Esophagus muscularis mucosa (tissue), 4 donors: ENCODE data around the gene GLE1. TPM values are rescaled to one million over a fixed set of nuclear protein-coding genes. Genes with fewer than 3 reads are reported as not detected.

ENCODE experiments used
- DNase-seq: peaks from one replicate; pipeline ENCODE4 v3.0.0-alpha.2; 2017; ENCODE audit errors: extremely low spot score
- H3K27ac ChIP-seq, 4 donors: fragments of 200-600 bp; sonication (generic); replicated peaks in 1 of 4; 1 replicate in 3 of 4; 2 replicates in 1 of 4; pipeline ENCODE4 v1.5.1; 2016 to 2019; ENCODE audit warnings: mild to moderate bottlenecking in 1 of 4
- H3K27me3 ChIP-seq, 4 donors: fragments of 200-600 bp; sonication (generic); one replicate each; pipeline versions ENCODE4 v1.5.1 to v1.6.0; 2016 to 2019
- H3K36me3 ChIP-seq, 4 donors: fragments of 200-600 bp; sonication (generic); one replicate each; pipeline ENCODE4 v1.5.1; 2016 to 2019
- H3K4me1 ChIP-seq, 4 donors: fragments of 200-600 bp; sonication (generic); one replicate each; pipeline ENCODE4 v1.5.1; 2016 to 2019
- H3K4me3 ChIP-seq, 4 donors: fragments of 200-600 bp; sonication (generic); 1 replicate in 2 of 4; 2 replicates in 2 of 4; pipeline ENCODE4 v1.5.1; 2016 to 2019; ENCODE audit warnings: mild to moderate bottlenecking in 4 of 4, moderate library complexity in 1 of 4
- H3K9me3 ChIP-seq, 4 donors: fragments of 200-600 bp; sonication (generic); 1 replicate in 3 of 4; 2 replicates in 1 of 4; pipeline ENCODE4 v1.5.1; 2016 to 2019
- CTCF ChIP-seq, 3 experiments: fragments of 200-600 bp in 2 of 3; fragments of 450-650 bp in 1 of 3; sonication (generic) in 2 of 3; IDR thresholded peaks; one replicate each; pipeline ENCODE4 v1.5.1; 2017 to 2019; ENCODE audit warnings: antibody characterized with exemption in 3 of 3, mild to moderate bottlenecking in 2 of 3, moderate library complexity in 1 of 3
- EP300 ChIP-seq: sonication (generic); formaldehyde crosslinking; IDR thresholded peaks from one replicate; pipeline ENCODE4 v1.6.1; 2017; ENCODE audit warnings: antibody characterized with exemption
- POLR2A ChIP-seq: fragments of 450-650 bp; IDR thresholded peaks from one replicate; pipeline ENCODE4 v1.6.1; 2017; ENCODE audit warnings: antibody characterized with exemption, moderate library complexity, mild to moderate bottlenecking, low read depth
- POLR2AphosphoS5 ChIP-seq, 2 donors: sonication (generic); formaldehyde crosslinking; IDR thresholded peaks; one replicate each; pipeline ENCODE4 v1.6.1; 2017; ENCODE audit warnings: antibody characterized with exemption in 2 of 2
- WGBS: methylation state at CpG from one replicate; pipeline ENCODE4 v1.1.5; 2018; 5-methylcytosine and 5-hydroxymethylcytosine counted together
- intact Hi-C: fragments of 100-400 bp; cut with DNase I; formaldehyde crosslinking; loops from one replicate; pipeline ENCODE4 v1.15.1; 2023
- total RNA-seq, 4 donors: library from RNA; depleted of rRNA; stranded (reverse); fragments of >200 nt; gene quantifications; one replicate each; pipeline versions ENCODE4 v1.1.0 to v1.2.1, GENCODE V29; 2016

Gene GLE1
- total RNA-seq, 4 donors from 2014 or later, result 18.3 to 27.8 (median 20.5) TPM

DNA sequence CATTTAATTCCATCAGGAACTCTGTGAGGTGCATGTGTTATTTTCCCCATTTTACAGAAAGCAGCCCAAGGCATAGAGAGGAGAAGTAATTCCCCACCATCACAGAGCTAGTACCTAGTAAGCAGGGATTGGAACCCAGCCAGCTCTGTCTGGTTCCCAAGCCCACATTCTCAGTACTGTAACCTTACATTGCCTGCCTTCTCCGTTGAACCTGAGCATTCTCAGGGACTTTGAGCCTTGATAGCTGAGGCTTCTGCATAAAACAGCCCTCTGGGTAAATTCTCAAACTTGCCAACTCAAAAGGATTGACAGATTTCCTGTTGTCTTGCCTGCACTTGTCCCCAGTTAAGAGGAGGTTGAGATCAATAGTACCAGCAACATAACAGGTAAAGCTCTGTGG is 9.2 kb upstream of the GLE1 start:
- TF ChIP-seq CTCF (IDR thresholded peaks at IDR 0.05) (no peak), POLR2AphosphoS5 (IDR thresholded peaks at IDR 0.05) (no peak), EP300 (no peak), POLR2A (no peak)
- Histone ChIP-seq H3K27me3 (no peaks in the 10 kb centered on the region), H3K4me3 (no peak overlapping the region), H3K4me1 (peaks cover 10 to 20% (median 15%) of the 10 kb centered on the region in 4 donors), H3K36me3 (peaks cover 9 to 98% (median 74%) of the 10 kb centered on the region in 4 donors), H3K9me3 (no peaks in the 10 kb centered on the region), H3K27ac (no peak overlapping the region)
- 50% methylated on average over 1 of the region's 1 CpG for WGBS
- DNase-seq, result no peak
- intact Hi-C loops, result no loop called here

DNA sequence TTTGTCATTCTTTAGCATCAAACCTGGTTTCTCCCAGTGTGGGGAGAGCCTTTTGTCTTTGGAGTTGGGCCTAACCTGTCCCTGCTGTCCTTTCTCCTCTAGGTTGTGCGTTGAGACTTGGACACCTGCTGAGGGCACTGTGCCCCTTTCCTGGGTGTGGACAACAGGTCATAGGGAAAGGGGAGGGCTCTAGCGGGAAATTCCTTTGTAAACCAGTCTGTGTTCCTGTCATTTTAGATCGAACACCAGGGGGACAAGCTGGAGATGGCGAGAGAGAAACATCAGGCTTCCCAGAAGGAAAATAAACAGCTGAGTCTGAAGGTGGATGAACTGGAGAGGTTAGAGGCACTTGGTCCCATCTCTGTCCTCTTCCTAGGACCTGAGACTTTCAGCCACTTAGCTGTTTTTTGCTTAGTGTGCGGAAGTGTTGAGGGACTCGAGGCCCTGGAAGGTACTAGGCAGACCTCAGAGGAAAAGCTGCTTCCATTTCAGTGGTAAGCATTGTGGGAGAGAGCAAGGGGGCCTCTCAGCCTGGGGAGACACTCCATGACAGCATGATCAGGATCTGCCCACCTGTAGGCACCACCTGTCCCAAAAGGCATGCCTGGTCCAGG is 8.6 kb upstream of the GLE1 start:
- no peak overlapping the region for H3K27ac ChIP-seq
- H3K9me3 ChIP-seq, result no peaks in the 10 kb centered on the region
- no peak for TF ChIP-seq POLR2A
- no peak for TF ChIP-seq CTCF (IDR thresholded peaks at IDR 0.05)
- TF ChIP-seq EP300, result no peak
- no peak for TF ChIP-seq POLR2AphosphoS5 (IDR thresholded peaks at IDR 0.05)
- H3K36me3 ChIP-seq, result peaks cover 9 to 98% (median 79%) of the 10 kb centered on the region in 4 donors
- no peaks in the 10 kb centered on the region for H3K27me3 ChIP-seq
- 77% methylated on average over 4 of the region's 6 CpGs for WGBS
- H3K4me1 ChIP-seq, result peaks cover 10 to 20% (median 15%) of the 10 kb centered on the region in 4 donors
- intact Hi-C loops, result no loop called here
- no peak overlapping the region for H3K4me3 ChIP-seq
- DNase-seq, result no peak

DNA sequence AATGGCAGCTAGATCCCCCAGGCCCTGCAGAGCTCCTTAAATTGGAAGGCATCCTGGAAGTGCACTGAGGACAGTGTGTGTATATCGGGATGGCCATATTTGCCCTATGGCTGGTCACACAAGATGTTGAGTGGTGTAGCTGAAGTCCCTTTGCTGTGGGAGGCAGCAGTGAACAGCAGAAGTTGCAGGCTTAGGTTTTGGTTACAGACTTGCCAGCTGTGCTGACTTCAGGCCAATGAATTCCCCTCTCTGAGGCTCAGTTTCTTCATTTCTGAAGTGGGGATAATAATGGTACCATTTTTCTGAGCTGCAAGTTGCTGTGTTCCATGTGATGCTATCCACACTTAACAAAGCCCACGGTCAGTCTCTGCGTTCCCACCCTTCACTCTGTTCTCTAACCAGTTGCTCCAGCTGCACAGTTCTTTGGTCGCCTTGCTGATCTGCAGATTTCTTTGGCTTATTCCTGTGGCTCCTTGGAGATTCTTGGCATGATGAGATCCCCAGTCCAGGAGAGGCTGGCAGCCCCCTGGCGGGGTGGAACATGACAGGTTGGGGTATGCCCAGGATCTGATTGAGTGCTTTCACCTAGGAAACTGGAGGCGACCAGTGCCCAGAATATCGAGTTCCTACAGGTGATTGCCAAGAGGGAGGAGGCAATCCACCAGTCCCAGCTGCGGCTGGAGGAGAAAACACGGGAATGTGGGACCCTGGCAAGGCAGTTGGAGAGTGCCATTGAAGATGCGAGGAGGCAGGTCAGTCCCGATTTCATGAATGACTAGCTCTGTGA is 6.5 kb upstream of the GLE1 start:
- 97% methylated on average over 11 of the region's 11 CpGs for WGBS
- no peaks in the 10 kb centered on the region for H3K9me3 ChIP-seq
- H3K27me3 ChIP-seq, result no peaks in the 10 kb centered on the region
- no peak overlapping the region for H3K27ac ChIP-seq
- H3K36me3 ChIP-seq, result peaks cover 7 to 85% (median 71%) of the 10 kb centered on the region in 4 donors
- no peak for DNase-seq
- H3K4me3 ChIP-seq, result no peak overlapping the region
- TF ChIP-seq EP300 (no peak), POLR2AphosphoS5 (IDR thresholded peaks at IDR 0.05) (no peak), CTCF (IDR thresholded peaks at IDR 0.05) (no peak), POLR2A (no peak)
- peaks cover 10 to 20% (median 15%) of the 10 kb centered on the region in 4 donors for H3K4me1 ChIP-seq
- intact Hi-C loops, result no loop called here

- no peak for TF ChIP-seq EP300
- no peak for TF ChIP-seq POLR2A
- no peak for TF ChIP-seq CTCF (IDR thresholded peaks at IDR 0.05)
- TF ChIP-seq POLR2AphosphoS5 (IDR thresholded peaks at IDR 0.05), result no peak
These were observed 5.6 kb upstream of the GLE1 start for GRCh38 chr9:128498911-128499310.

More at GRCh38 chr9:128498911-128499310, 5.6 kb upstream of the GLE1 start:
- Histone ChIP-seq H3K9me3 (no peaks in the 10 kb centered on the region), H3K27me3 (no peaks in the 10 kb centered on the region), H3K36me3 (peaks cover 5 to 76% (median 67%) of the 10 kb centered on the region in 4 donors), H3K4me3 (no peak overlapping the region), H3K4me1 (peaks cover 14 to 19% (median 18%) of the 10 kb centered on the region in 4 donors), H3K27ac (no peak overlapping the region)
- intact Hi-C loops, result no loop called here
- WGBS, result 95% methylated on average over 9 of the region's 9 CpGs
- DNase-seq, result no peak
